Activated T-helper 1 cell treated with anti-CD3 and anti-CD28 coated beads, Interleukin-12 subunit alpha, Interleukin-12 subunit beta, Interleukin-2, Interleukin-4 antibody, amounts not matched to agents 30 ng/mL and 10 ng/mL and 1 ng/mL, durations not matched to agents 14 hours and 24 hours and 36 hours (primary cell): ENCODE data around the gene HK3. TPM values are rescaled to one million over a fixed set of nuclear protein-coding genes. Genes with fewer than 3 reads are reported as not detected.

Source experiments
- DNase-seq: peaks from one replicate; pipeline ENCODE4 v3.0.0; 2021; ENCODE audit warnings: low spot score
- H3K27ac Mint-ChIP-seq: one replicate; pipeline ENCODE4 v1.8.0; 2021; ENCODE audit warnings: mild to moderate bottlenecking, mixed read lengths
- H3K27me3 Mint-ChIP-seq: one replicate; pipeline ENCODE4 v1.8.0; 2022; ENCODE audit warnings: mild to moderate bottlenecking, moderate library complexity, mixed read lengths; ENCODE audit not compliant: insufficient read depth
- H3K36me3 Mint-ChIP-seq: one replicate; pipeline ENCODE4 v1.8.0; 2021; ENCODE audit warnings: low read depth, mixed read lengths
- H3K4me1 Mint-ChIP-seq: one replicate; pipeline ENCODE4 v1.8.0; 2021; ENCODE audit warnings: low read depth, mixed read lengths
- H3K4me3 Mint-ChIP-seq: one replicate; pipeline ENCODE4 v1.8.0; 2021; ENCODE audit warnings: mild to moderate bottlenecking, moderate library complexity, mixed read lengths
- H3K9me3 Mint-ChIP-seq: one replicate; pipeline ENCODE4 v1.8.0; 2021; ENCODE audit warnings: mixed read lengths
- intact Hi-C: fragments of 100-400 bp; cut with micrococcal nuclease; formaldehyde crosslinking; loops from one replicate; pipeline ENCODE4 v1.15.1; 2024
- total RNA-seq: library from RNA; stranded (reverse); gene quantifications from 2 replicates; pipeline ENCODE4 v1.2.3, GENCODE V29; 2022

Gene HK3
- total RNA-seq, 1 donor from 2014 or later: 0.44 TPM

- Mint-ChIP-seq H3K27ac (peak overlapping the region; percentile 8), H3K4me3 (no peak overlapping the region)
Measured at GRCh38 chr5:176899946-176900779, 1.0 kb upstream of the HK3 start.

GRCh38 chr5:176897263-176897662 is 1.9 kb downstream of the HK3 start:
- H3K36me3 Mint-ChIP-seq: peaks cover 14% of the 10 kb centered on the region
- peaks cover 33% of the 10 kb centered on the region for H3K4me1 Mint-ChIP-seq
- H3K9me3 Mint-ChIP-seq: no peaks in the 10 kb centered on the region
- DNase-seq: no peak
- H3K27me3 Mint-ChIP-seq: no peaks in the 10 kb centered on the region
- intact Hi-C loops: no loop called here
- H3K4me3 Mint-ChIP-seq: no peak overlapping the region
- no peak overlapping the region for H3K27ac Mint-ChIP-seq

More at GRCh38 chr5:176899946-176900779, 1.0 kb upstream of the HK3 start:
- no peak for DNase-seq
- peaks cover 33% of the 10 kb centered on the region for H3K4me1 Mint-ChIP-seq
- intact Hi-C loops: loop anchor here (5.0 kb wide), 1 partner anchor 363 kb away; the partner anchor contains the start of gene RNF44
- H3K36me3 Mint-ChIP-seq: peaks cover 26% of the 10 kb centered on the region
- no peaks in the 10 kb centered on the region for H3K27me3 Mint-ChIP-seq
- H3K9me3 Mint-ChIP-seq: no peaks in the 10 kb centered on the region

GRCh38 chr5:176895831-176896230 is 3.3 kb downstream of the HK3 start:
- Mint-ChIP-seq H3K27me3 (no peaks in the 10 kb centered on the region), H3K4me1 (peaks cover 19% of the 10 kb centered on the region)

GRCh38 chr5:176894298-176894697 is 4.8 kb downstream of the HK3 start:
- H3K27ac Mint-ChIP-seq: no peak overlapping the region
- DNase-seq: no peak
- peaks cover under 1% of the 10 kb centered on the region for H3K36me3 Mint-ChIP-seq
- no peaks in the 10 kb centered on the region for H3K9me3 Mint-ChIP-seq
- H3K27me3 Mint-ChIP-seq: no peaks in the 10 kb centered on the region
- intact Hi-C loops: no loop called here
- H3K4me1 Mint-ChIP-seq: peaks cover 9% of the 10 kb centered on the region
- H3K4me3 Mint-ChIP-seq: no peak overlapping the region

More at GRCh38 chr5:176895831-176896230, 3.3 kb downstream of the HK3 start:
- DNase-seq: no peak
- no peak overlapping the region for H3K27ac Mint-ChIP-seq
- no peaks in the 10 kb centered on the region for H3K9me3 Mint-ChIP-seq
- H3K36me3 Mint-ChIP-seq: peaks cover 5% of the 10 kb centered on the region
- intact Hi-C loops: no loop called here
- no peak overlapping the region for H3K4me3 Mint-ChIP-seq

GRCh38 chr5:176892663-176893062 is 6.5 kb downstream of the HK3 start:
- intact Hi-C loops: no loop called here
- Mint-ChIP-seq H3K27ac (no peak overlapping the region), H3K27me3 (no peaks in the 10 kb centered on the region), H3K9me3 (no peaks in the 10 kb centered on the region), H3K4me1 (peaks cover 5% of the 10 kb centered on the region), H3K4me3 (no peak overlapping the region), H3K36me3 (no peaks in the 10 kb centered on the region)
- DNase-seq: no peak

- Mint-ChIP-seq H3K4me1 (peaks cover 5% of the 10 kb centered on the region), H3K4me3 (no peak overlapping the region), H3K27me3 (no peaks in the 10 kb centered on the region), H3K9me3 (no peaks in the 10 kb centered on the region), H3K27ac (no peak overlapping the region), H3K36me3 (no peaks in the 10 kb centered on the region)
- intact Hi-C loops: no loop called here
- DNase-seq: no peak
Measured at GRCh38 chr5:176891331-176891958, 7.7 kb downstream of the HK3 start.

GRCh38 chr5:176890455-176891330 is 8.5 kb downstream of the HK3 start:
- H3K27ac Mint-ChIP-seq: no peak overlapping the region
- H3K36me3 Mint-ChIP-seq: no peaks in the 10 kb centered on the region
- H3K4me1 Mint-ChIP-seq: peaks cover 3% of the 10 kb centered on the region
- no peak overlapping the region for H3K4me3 Mint-ChIP-seq
- intact Hi-C loops: no loop called here
- H3K9me3 Mint-ChIP-seq: no peaks in the 10 kb centered on the region
- DNase-seq: no peak
- no peaks in the 10 kb centered on the region for H3K27me3 Mint-ChIP-seq

GRCh38 chr5:176889321-176890280 is 9.5 kb downstream of the HK3 start:
- no peaks in the 10 kb centered on the region for H3K9me3 Mint-ChIP-seq
- peaks cover 5% of the 10 kb centered on the region for H3K4me1 Mint-ChIP-seq
- no peaks in the 10 kb centered on the region for H3K27me3 Mint-ChIP-seq
- H3K4me3 Mint-ChIP-seq: no peak overlapping the region
- H3K36me3 Mint-ChIP-seq: no peaks in the 10 kb centered on the region
- DNase-seq: no peak
- intact Hi-C loops: no loop called here
- H3K27ac Mint-ChIP-seq: no peak overlapping the region

GRCh38 chr5:176888865-176889165 is 10.3 kb downstream of the HK3 start:
- Mint-ChIP-seq H3K4me3 (no peak overlapping the region), H3K27me3 (no peaks in the 10 kb centered on the region), H3K4me1 (peaks cover 5% of the 10 kb centered on the region), H3K27ac (no peak overlapping the region), H3K36me3 (no peaks in the 10 kb centered on the region), H3K9me3 (no peaks in the 10 kb centered on the region)
- intact Hi-C loops: no loop called here
- DNase-seq: no peak

- no peaks in the 10 kb centered on the region for H3K36me3 Mint-ChIP-seq
- H3K27me3 Mint-ChIP-seq: no peaks in the 10 kb centered on the region
- peaks cover 5% of the 10 kb centered on the region for H3K4me1 Mint-ChIP-seq
- H3K27ac Mint-ChIP-seq: no peak overlapping the region
- no peaks in the 10 kb centered on the region for H3K9me3 Mint-ChIP-seq
- intact Hi-C loops: no loop called here
- no peak overlapping the region for H3K4me3 Mint-ChIP-seq
- no peak for DNase-seq
Measured at GRCh38 chr5:176888016-176888864, 10.9 kb downstream of the HK3 start.

- H3K36me3 Mint-ChIP-seq: no peaks in the 10 kb centered on the region
- H3K9me3 Mint-ChIP-seq: no peaks in the 10 kb centered on the region
- no peak for DNase-seq
- H3K4me1 Mint-ChIP-seq: peaks cover 5% of the 10 kb centered on the region
- H3K4me3 Mint-ChIP-seq: no peak overlapping the region
- intact Hi-C loops: no loop called here
- no peaks in the 10 kb centered on the region for H3K27me3 Mint-ChIP-seq
- no peak overlapping the region for H3K27ac Mint-ChIP-seq
Measured at GRCh38 chr5:176887252-176887849, 11.8 kb downstream of the HK3 start.
